ENCODE data around the gene SLTM. TPM values are rescaled to one million over a fixed set of nuclear protein-coding genes. Genes with fewer than 3 reads are reported as not detected.
"Not testable (repeated sequence)": the region's sequence is repeated elsewhere in the genome, so short reads cannot be mapped to it uniquely, and the experiment has no call there.

The SLTM gene
- total RNA-seq, 1 experiment from 2014 or later, result 108 TPM

GRCh38 chr15:58865425-58865880, 68.0 kb downstream of the SLTM start:
- intact Hi-C loops (cut with micrococcal nuclease), result loop anchor here (10.0 kb wide), 1 partner anchor 91 kb away; the partner anchor contains the start of gene MINDY2
- no peak for DNase-seq (ENCODE audit: unreplicated experiment)
- H3K4me1 Mint-ChIP-seq (ENCODE audit: insufficient read depth, unreplicated experiment), result peaks cover 6% of the 10 kb centered on the region
- H3K9me3 Mint-ChIP-seq (ENCODE audit: unreplicated experiment), result no peaks in the 10 kb centered on the region
- no peak overlapping the region for H3K4me3 Mint-ChIP-seq (ENCODE audit: unreplicated experiment)
- no peak for TF ChIP-seq CTCF (IDR thresholded peaks at IDR 0.05; ENCODE audit: unreplicated experiment)
- H3K27ac Mint-ChIP-seq (ENCODE audit: low read depth, unreplicated experiment), result no peak overlapping the region
- no TSS peak for BruUV-seq (replicated peaks)
- peaks cover 5% of the 10 kb centered on the region for H3K36me3 Mint-ChIP-seq (ENCODE audit: insufficient read depth, unreplicated experiment)
- H3K27me3 Mint-ChIP-seq (ENCODE audit: insufficient read depth, unreplicated experiment), result no peaks in the 10 kb centered on the region
- ChIA-PET POLR2A (interaction anchor here (1.7 kb wide), 1 partner anchor 116 kb away, joined by 5 read pairs; the partner anchor contains the start of gene ADAM10), CTCF (interaction anchor here (0.6 to 0.9 kb wide), 3 partner anchors 47 to 638 kb away, joined by 3 to 4 read pairs (median 3); no protein-coding TSS in a partner anchor)

- no TSS peak for BruUV-seq (replicated peaks)
- Mint-ChIP-seq H3K4me1 (ENCODE audit: insufficient read depth, unreplicated experiment) (peaks cover 6% of the 10 kb centered on the region), H3K27ac (ENCODE audit: low read depth, unreplicated experiment) (peak overlapping the region; percentile 73), H3K27me3 (ENCODE audit: insufficient read depth, unreplicated experiment) (no peaks in the 10 kb centered on the region), H3K9me3 (ENCODE audit: unreplicated experiment) (no peaks in the 10 kb centered on the region), H3K36me3 (ENCODE audit: insufficient read depth, unreplicated experiment) (peaks cover 5% of the 10 kb centered on the region), H3K4me3 (ENCODE audit: unreplicated experiment) (no peak overlapping the region)
- no peak for TF ChIP-seq CTCF (IDR thresholded peaks at IDR 0.05; ENCODE audit: unreplicated experiment)
- no peak for DNase-seq (ENCODE audit: unreplicated experiment)
- intact Hi-C loops (cut with micrococcal nuclease), result loop anchor here (10.0 kb wide), 1 partner anchor 90 kb away; the partner anchor contains the start of gene MINDY2
- ChIA-PET POLR2A (interaction anchor here (1.7 kb wide), 1 partner anchor 115 kb away, joined by 5 read pairs; the partner anchor contains the start of gene ADAM10), CTCF (interaction anchor here (1.0 kb wide), 1 partner anchor 52 kb away, joined by 4 read pairs; no protein-coding TSS in a partner anchor)
Observed at GRCh38 chr15:58864602-58865424, 68.7 kb downstream of the SLTM start.

GRCh38 chr15:58862326-58862725, 71.2 kb downstream of the SLTM start:
- no peaks in the 10 kb centered on the region for H3K27me3 Mint-ChIP-seq (ENCODE audit: insufficient read depth, unreplicated experiment)
- no peak for DNase-seq (ENCODE audit: unreplicated experiment)
- POLR2A ChIA-PET, result interaction anchor here (0.7 to 1.2 kb wide), 2 partner anchors 11 to 57 kb away, joined by 4 read pairs; no protein-coding TSS in a partner anchor
- BruUV-seq (replicated peaks), result no TSS peak
- no peak overlapping the region for H3K4me3 Mint-ChIP-seq (ENCODE audit: unreplicated experiment)
- peaks cover 6% of the 10 kb centered on the region for H3K4me1 Mint-ChIP-seq (ENCODE audit: insufficient read depth, unreplicated experiment)
- intact Hi-C loops (cut with micrococcal nuclease), result loop anchor here (10.0 kb wide), 1 partner anchor 88 kb away; the partner anchor contains the start of gene MINDY2
- H3K36me3 Mint-ChIP-seq (ENCODE audit: insufficient read depth, unreplicated experiment), result no peaks in the 10 kb centered on the region
- no peak for TF ChIP-seq CTCF (IDR thresholded peaks at IDR 0.05; ENCODE audit: unreplicated experiment)
- H3K9me3 Mint-ChIP-seq (ENCODE audit: unreplicated experiment), result no peaks in the 10 kb centered on the region
- CTCF ChIA-PET, result no interaction called here
- H3K27ac Mint-ChIP-seq (ENCODE audit: low read depth, unreplicated experiment), result no peak overlapping the region

GRCh38 chr15:58856621-58857020, 76.9 kb downstream of the SLTM start:
- H3K27ac Mint-ChIP-seq (ENCODE audit: low read depth, unreplicated experiment); BruUV-seq (replicated peaks); intact Hi-C loops (cut with micrococcal nuclease); POLR2A ChIA-PET; H3K4me3 Mint-ChIP-seq (ENCODE audit: unreplicated experiment); CTCF ChIA-PET; H3K4me1 Mint-ChIP-seq (ENCODE audit: insufficient read depth, unreplicated experiment); H3K27me3 Mint-ChIP-seq (ENCODE audit: insufficient read depth, unreplicated experiment); DNase-seq (ENCODE audit: unreplicated experiment); H3K9me3 Mint-ChIP-seq (ENCODE audit: unreplicated experiment): not testable (repeated sequence)
- H3K36me3 Mint-ChIP-seq (ENCODE audit: insufficient read depth, unreplicated experiment), result peaks cover 32% of the 10 kb centered on the region

All from MCF 10A (cell line).